ENCODE measurements around the gene CPSF4L.

DNA sequence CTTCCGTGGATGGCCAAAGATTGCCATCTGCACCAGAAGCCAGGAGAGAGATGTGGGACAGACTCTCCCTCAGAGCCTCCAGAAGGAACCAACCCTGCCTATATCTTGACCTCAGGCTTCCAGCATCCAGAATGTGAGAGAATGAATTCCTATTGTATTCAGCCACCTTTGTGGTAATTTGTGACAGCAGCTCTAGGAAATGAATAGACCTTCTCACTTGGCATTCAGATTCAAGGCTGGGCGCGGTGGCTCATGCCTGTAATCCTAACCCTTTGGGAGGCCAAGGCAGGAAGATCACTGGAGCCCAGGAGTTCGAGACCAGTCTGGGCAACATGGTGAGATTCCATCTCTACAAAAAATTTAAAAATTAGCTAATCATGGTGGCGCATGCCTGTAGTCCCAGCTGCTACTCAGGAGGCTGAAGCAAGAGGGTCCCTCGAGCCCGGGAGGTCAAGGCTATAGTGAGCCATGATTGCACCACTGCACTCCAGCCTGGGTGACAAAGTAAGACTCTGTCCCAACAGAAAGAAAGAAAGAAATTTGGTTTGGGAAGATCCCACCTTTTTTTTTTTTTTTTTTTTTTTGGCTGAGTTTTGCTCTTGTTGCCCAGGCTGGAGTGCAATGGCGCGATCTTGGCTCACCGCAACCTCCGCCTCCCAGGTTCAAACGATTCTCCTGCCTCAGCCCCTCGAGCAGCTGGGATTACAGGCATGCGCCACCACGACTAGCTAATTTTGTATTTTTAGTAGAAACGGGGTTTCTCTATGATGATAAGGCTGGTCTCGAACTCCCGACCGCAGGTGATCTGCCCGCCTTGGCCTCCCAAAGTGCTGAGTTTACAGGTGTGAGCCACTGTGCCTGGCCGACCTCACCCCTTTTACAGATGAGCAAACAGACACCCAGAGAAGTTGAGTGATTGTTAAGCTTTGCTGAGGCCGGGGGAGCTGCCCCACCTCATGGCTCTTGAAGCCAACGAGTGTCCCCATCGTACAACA is 4.3 kb upstream of the CPSF4L start:
- no peak for TF ChIP-seq EZH2 (IDR thresholded peaks at IDR 0.05)
- no peak for TF ChIP-seq POLR2AphosphoS5 (IDR thresholded peaks at IDR 0.05; ENCODE audit: borderline replicate concordance, low read depth, low read length)
- no peak for TF ChIP-seq FOXP2 (optimal IDR thresholded peaks at IDR 0.05; ENCODE audit: control extremely low read depth, extremely low read length, insufficient read depth)

Measured in SK-N-MC (cell line).